ENCODE measurements around the gene ADGRE3.

- TF ChIP-seq CTCF (IDR thresholded peaks at IDR 0.05) (no peak), POLR2A (IDR thresholded peaks at IDR 0.05) (no peak)
These were observed 26.2 kb upstream of the ADGRE3 start for GRCh38 chr19:14700711-14701375.

Data from heart left ventricle (tissue), 13 donors.